ENCODE data around the gene ZFYVE21.

Gene ZFYVE21

GRCh38 chr14:103739466-103739792, 23.8 kb downstream of the ZFYVE21 start:
- DNase-seq: no peak

GRCh38 chr14:103739793-103740501, 24.3 kb downstream of the ZFYVE21 start:
- DNase-seq: no peak

GRCh38 chr14:103740991-103741689, 25.5 kb downstream of the ZFYVE21 start:
- no peak for DNase-seq

- no peak for DNase-seq
Observed at GRCh38 chr14:103741876-103742275, 26.3 kb downstream of the ZFYVE21 start.

GRCh38 chr14:103742499-103743255, 27.1 kb downstream of the ZFYVE21 start:
- DNase-seq: no peak

- DNase-seq: no peak
Observed at GRCh38 chr14:103743691-103744090, 28.1 kb downstream of the ZFYVE21 start.

- DNase-seq: no peak
Observed at GRCh38 chr14:103744621-103745395, 29.2 kb downstream of the ZFYVE21 start.

- DNase-seq: no peak
Observed at GRCh38 chr14:103745424-103745823, 29.8 kb downstream of the ZFYVE21 start.

- DNase-seq: no peak
Observed at GRCh38 chr14:103746701-103747100, 31.1 kb downstream of the ZFYVE21 start.

GRCh38 chr14:103748534-103748857, 32.9 kb downstream of the ZFYVE21 start:
- DNase-seq: no peak

- DNase-seq: no peak
Observed at GRCh38 chr14:103749452-103749851, 33.8 kb downstream of the ZFYVE21 start.

- peak; percentile 59 for DNase-seq
Observed at GRCh38 chr14:103749860-103750259, 34.2 kb downstream of the ZFYVE21 start.

- no peak for DNase-seq
Observed at GRCh38 chr14:103753774-103754173, 38.2 kb downstream of the ZFYVE21 start.

GRCh38 chr14:103755060-103755459, 39.5 kb downstream of the ZFYVE21 start:
- no peak for DNase-seq

GRCh38 chr14:103758059-103758776, 42.6 kb downstream of the ZFYVE21 start:
- DNase-seq: no peak

- no peak for DNase-seq
Observed at GRCh38 chr14:103762036-103762435, 46.4 kb downstream of the ZFYVE21 start.

GRCh38 chr14:103762541-103762940, 46.9 kb downstream of the ZFYVE21 start:
- DNase-seq: no peak

GRCh38 chr14:103763730-103764488, 48.3 kb downstream of the ZFYVE21 start:
- DNase-seq: no peak

- no peak for DNase-seq
Observed at GRCh38 chr14:103765526-103765925, 49.9 kb downstream of the ZFYVE21 start.

- no peak for DNase-seq
Observed at GRCh38 chr14:103767336-103767894, 51.8 kb downstream of the ZFYVE21 start.

- DNase-seq: no peak
Observed at GRCh38 chr14:103770500-103770899, 54.9 kb downstream of the ZFYVE21 start.

All from hematopoietic multipotent progenitor cell treated with erythropoietin and hydrocortisone succinate and interleukin-3 and kit ligand, for 8 days (in vitro differentiated cells).